ENCODE data around the gene IRF6. TPM values are rescaled to one million over a fixed set of nuclear protein-coding genes. Genes with fewer than 3 reads are reported as not detected.

Gene IRF6
- total and polyA plus RNA-seq, 2 of the 8 experiments (the other 6 are each of a cell fraction or from before 2014, with no cell fraction given) = 9.6 to 13.4 TPM

GRCh38 chr1:209840611-209841010 is 34.7 kb upstream of the IRF6 start:
- no peak overlapping the region for H2BK120ac ChIP-seq (replicated peaks; ENCODE audit: low read depth, low read length)
- POLR2A ChIA-PET (ENCODE audit: partially characterized antibody) = interaction anchor here (1.2 kb wide), 1 partner anchor 9 kb away, joined by 3 read pairs; no protein-coding TSS in a partner anchor
- CTCF ChIA-PET (ENCODE audit: partially characterized antibody) = interaction anchor here (0.8 to 2.4 kb wide), 5 partner anchors 9 to 184 kb away, joined by 3 to 9 read pairs (median 5); no protein-coding TSS in a partner anchor
- TF ChIP-seq ASH2L (IDR thresholded peaks at IDR 0.05; ENCODE audit: low read length) = no peak
- no peak for TF ChIP-seq CEBPB (IDR thresholded peaks at IDR 0.05; ENCODE audit: low read depth, low read length)
- TF ChIP-seq BCL11A (IDR thresholded peaks at IDR 0.05; ENCODE audit: low read depth in 2 of 2, low read length in 2 of 2) = no peak
- no peak for TF ChIP-seq KDM1A (IDR thresholded peaks at IDR 0.05; ENCODE audit: borderline replicate concordance, low read length)
- no peak for TF ChIP-seq YY1 (IDR thresholded peaks at IDR 0.05; ENCODE audit: low read depth, low read length)
- no peak for TF ChIP-seq SUZ12 (IDR thresholded peaks at IDR 0.05; ENCODE audit: low read length)
- no peak for TF ChIP-seq E2F6 (IDR thresholded peaks at IDR 0.05)
- no peak for TF ChIP-seq FOSL1 (IDR thresholded peaks at IDR 0.05; ENCODE audit: insufficient read depth, low read depth, low read length)
- TF ChIP-seq TBP (IDR thresholded peaks at IDR 0.05; ENCODE audit: low read depth, low read length) = no peak
- TF ChIP-seq TEAD4 (IDR thresholded peaks at IDR 0.05; ENCODE audit: low read depth, low read length) = no peak
- TF ChIP-seq EP300 (IDR thresholded peaks at IDR 0.05; ENCODE audit: borderline replicate concordance in 1 of 2, low read depth in 2 of 2, low read length in 2 of 2) = no peak
- TF ChIP-seq POLR2A (IDR thresholded peaks at IDR 0.05; ENCODE audit: control extremely low read depth in 1 of 2, low read depth in 2 of 2, low read length in 2 of 2) = no peak
- no peak for TF ChIP-seq USF2 (IDR thresholded peaks at IDR 0.05; ENCODE audit: low read length)
- no peak for TF ChIP-seq BRCA1 (IDR thresholded peaks at IDR 0.05; ENCODE audit: low read depth, low read length)

More at GRCh38 chr1:209840611-209841010, 34.7 kb upstream of the IRF6 start:
- Histone ChIP-seq H3K36me3 (ENCODE audit: control insufficient read depth in 2 of 4, insufficient read depth in 4 of 4, low read length in 3 of 4) (peaks cover 30 to 85% (median 69%) of the 10 kb centered on the region in 4 experiments), H3K18ac (ENCODE audit: extremely low read depth, low read length) (no peak overlapping the region), H3K23ac (ENCODE audit: insufficient read length) (no peak overlapping the region), H4K20me1 (replicated peaks in 1 of 2; ENCODE audit: control insufficient read depth in 1 of 2, insufficient read depth in 2 of 2, low read length in 2 of 2) (peaks cover 0 to 2% of the 10 kb centered on the region in 2 experiments), H4K5ac (ENCODE audit: insufficient read length, low read depth, low read length) (no peak overlapping the region), H2BK15ac (ENCODE audit: low read length) (no peak overlapping the region), H4K91ac (replicated peaks; ENCODE audit: insufficient read length, low read length) (no peak overlapping the region), H3K4me3 (ENCODE audit: extremely low read depth in 1 of 4, insufficient read depth in 2 of 4, low read depth in 3 of 4, low read length in 4 of 4) (no peak overlapping the region), H3K79me2 (ENCODE audit: control insufficient read depth in 1 of 2, insufficient read depth in 2 of 2, low read length in 2 of 2) (no peaks in the 10 kb centered on the region), H3K14ac (ENCODE audit: insufficient read length) (no peak overlapping the region), H3K27me3 (replicated peaks in 1 of 4; ENCODE audit: control insufficient read depth in 3 of 4, extremely low read depth in 1 of 4, insufficient read depth in 3 of 4, low read length in 3 of 4) (no peaks in the 10 kb centered on the region), H3K27ac (ENCODE audit: low read depth, low read length) (no peak overlapping the region), H2AFZ (ENCODE audit: low read length) (no peak overlapping the region), H3K4me1 (replicated peaks in 1 of 4; ENCODE audit: control insufficient read depth in 3 of 4, insufficient read depth in 4 of 4, low read length in 3 of 4) (no peaks in the 10 kb centered on the region), H2BK5ac (ENCODE audit: low read depth, low read length) (no peak overlapping the region), H3K4ac (replicated peaks; ENCODE audit: insufficient read length, low read depth, low read length) (no peak overlapping the region), H2BK20ac (ENCODE audit: low read length) (no peak overlapping the region), H2AK5ac (ENCODE audit: low read depth, low read length) (no peak overlapping the region), H3K9ac (replicated peaks in 1 of 4; ENCODE audit: extremely low read depth in 1 of 4, low read depth in 3 of 4, low read length in 3 of 4) (no peak overlapping the region), H3K23me2 (ENCODE audit: low read depth, low read length) (no peaks in the 10 kb centered on the region), H3K9me3 (ENCODE audit: insufficient read depth in 2 of 2, low read depth in 1 of 2, low read length in 1 of 2) (no peaks in the 10 kb centered on the region), H3K56ac (replicated peaks; ENCODE audit: insufficient read length, low read depth, low read length) (no peak overlapping the region), H3K4me2 (ENCODE audit: insufficient read depth in 1 of 2, low read depth in 2 of 2, low read length in 2 of 2) (no peak overlapping the region), H4K8ac (ENCODE audit: extremely low read depth, insufficient read depth, low read length) (no peak overlapping the region), H3K79me1 (ENCODE audit: low read depth, low read length) (no peaks in the 10 kb centered on the region), H2BK12ac (ENCODE audit: low read depth, low read length) (no peak overlapping the region)
- FAIRE-seq = no peak
- no peak for DNase-seq (ENCODE audit: low read depth in 1 of 2, low spot score in 2 of 2)
- 91 to 100% methylated on average over 1 to 5 of the region's 5 CpGs for WGBS, 2 experiments (ENCODE audit: extremely low coverage in 1 of 2, insufficient coverage in 1 of 2, insufficient read length in 1 of 2, insufficient replicate concordance in 2 of 2, low coverage in 1 of 2, low lambda C conversion rate in 2 of 2, missing lambda C conversion rate in 1 of 2)

Data from H1 (cell line).